GM12878 (cell line): ENCODE measurements around the gene USP27X. TPM values are rescaled to one million over a fixed set of nuclear protein-coding genes. Genes with fewer than 3 reads are reported as not detected.

Experiments
- CEBPZ ChIP-seq: fragments of 150-350 bp; IDR thresholded peaks from 2 replicates; pipeline ENCODE4 v1.6.1; 2016; ENCODE audit warnings: low read depth, low read length
- CREM ChIP-seq: IDR thresholded peaks from 2 replicates; pipeline ENCODE4 v1.6.1; 2014; ENCODE audit warnings: antibody characterized with exemption, low read depth
- ESRRA ChIP-seq: IDR thresholded peaks from 2 replicates; pipeline ENCODE4 v1.6.1; 2012; ENCODE audit warnings: mild to moderate bottlenecking, low read length, improper control_type of control experiment
- HSF1 ChIP-seq: fragments of 150-350 bp; IDR thresholded peaks from 2 replicates; pipeline ENCODE4 v1.6.1; 2014; ENCODE audit warnings: mild to moderate bottlenecking, low read depth, low read length
- IKZF1 ChIP-seq: fragments of 450-650 bp; conservative IDR thresholded peaks from 2 replicates; pipeline ENCODE4 v1.6.1; 2017; ENCODE audit warnings: antibody characterized with exemption, mild to moderate bottlenecking
- JUND ChIP-seq: IDR thresholded peaks from 2 replicates; pipeline ENCODE4 v1.6.1; 2012; ENCODE audit warnings: low read depth, mild to moderate bottlenecking, low read length, improper control_type of control experiment, moderate library complexity
- NRF1 ChIP-seq: conservative IDR thresholded peaks from 2 replicates; pipeline ENCODE4 v1.6.1; 2011; ENCODE audit warnings: mild to moderate bottlenecking, low read depth, low read length, improper control_type of control experiment
- STAT1 ChIP-seq: fragments of 450-650 bp; conservative IDR thresholded peaks from 2 replicates; pipeline ENCODE4 v1.6.1; 2014; ENCODE audit warnings: antibody characterized with exemption, mild to moderate bottlenecking
- STAT3 ChIP-seq: IDR thresholded peaks from 2 replicates; pipeline ENCODE4 v1.6.1; 2011; ENCODE audit warnings: low read depth, low read length, improper control_type of control experiment
- SUPT20H ChIP-seq: IDR thresholded peaks from 2 replicates; pipeline ENCODE4 v1.6.1; 2011; ENCODE audit warnings: low read depth, mild to moderate bottlenecking, low read length, moderate library complexity, borderline replicate concordance; ENCODE audit not compliant: control insufficient read depth
- ZBTB4 ChIP-seq: fragments of 450-650 bp; formaldehyde crosslinking; IDR thresholded peaks from 2 replicates; pipeline ENCODE4 v1.4.0; 2022; ENCODE audit warnings: mild to moderate bottlenecking, moderate library complexity
- polyA plus RNA-seq, 11 experiments: library from polyadenylated mRNA; depleted of rRNA in 4 of 11; unstranded in 6 of 11; stranded (reverse) in 5 of 11; fragments of >200 nt; fragmentation: Nextera tagmentation in 4 of 11; fragmentation: Illumina TruSeq in 1 of 11; extraction: Ambion mirVana in 4 of 11; extraction: Trizol in 1 of 11; gene quantifications; 1 replicate in 1 of 11; 2 replicates in 10 of 11; pipeline versions ENCODE4 v1.2.1 to v1.2.3, GENCODE V29; 2011 to 2016; ENCODE audit warnings: inconsistent platforms in 2 of 11, missing spikeins in 2 of 11, low read depth in 1 of 11
- total RNA-seq, 4 experiments: library from RNA; depleted of rRNA in 3 of 4; stranded (reverse); fragments of >200 nt in 3 of 4; fragmentation: Illumina TruSeq in 1 of 4; extraction: Trizol in 1 of 4; gene quantifications; 2 replicates each; pipeline versions ENCODE4 v1.2.1 to v1.2.3, GENCODE V29; 2013 to 2021
- TF ChIP-seq, protein P1 (sequence below): IDR thresholded peaks from 2 replicates; pipeline ENCODE4 v1.6.1; 2012; ENCODE audit warnings: low read depth, low read length, improper control_type of control experiment
- TF ChIP-seq, protein P2 (sequence below): IDR thresholded peaks from 2 replicates; pipeline ENCODE4 v1.6.1; 2011; ENCODE audit warnings: low read depth, low read length, improper control_type of control experiment, borderline replicate concordance

USP27X gene
- total and polyA plus RNA-seq, 10 of the 15 experiments (the other 5 are each of a cell fraction or from before 2014, with no cell fraction given), result 0.09 to 2.0 (median 0.89) TPM; not detected in 1

DNA sequence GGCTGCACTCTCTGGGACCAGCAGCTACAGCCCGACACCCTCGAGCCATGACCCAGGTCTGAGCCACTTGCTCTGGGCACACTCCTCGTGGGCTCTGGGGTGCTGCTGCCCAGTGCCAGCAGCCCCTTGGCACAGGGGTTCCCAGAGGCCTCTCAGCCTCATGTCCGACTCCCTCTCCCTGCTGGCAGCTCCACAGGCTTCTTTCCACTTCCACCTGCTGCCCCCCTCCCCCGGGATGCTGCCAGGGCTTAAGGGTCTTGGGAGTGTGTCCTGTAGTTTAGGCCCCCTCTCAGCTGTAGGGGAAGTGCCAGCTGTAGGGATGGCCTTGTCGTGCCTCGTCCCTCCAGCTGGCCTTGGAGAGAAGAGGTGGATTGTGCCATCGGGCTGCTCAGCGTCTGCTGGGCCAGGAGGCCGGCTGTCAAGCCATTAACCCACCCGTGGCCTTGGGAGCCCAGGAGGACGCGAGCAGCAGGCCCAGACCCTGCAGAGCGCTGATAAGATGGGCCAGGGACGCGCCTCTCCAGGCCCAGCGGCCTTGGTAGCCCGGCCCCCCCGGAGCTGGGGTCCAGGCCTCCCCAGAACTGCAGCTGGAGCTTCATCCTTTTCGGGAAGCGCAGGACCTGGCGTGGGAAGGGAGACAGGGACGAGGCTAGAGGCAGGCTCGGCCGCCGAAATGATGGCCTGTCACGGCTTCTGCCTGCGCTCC, 1.0 kb upstream of the USP27X start (continued):
- TF ChIP-seq HSF1 (no peak), ESRRA (no peak), CEBPZ (no peak), NRF1 (no peak), ZBTB4 (CRISPR knock-in tag) (no peak), JUND (no peak), SUPT20H (no peak), CREM (no peak), STAT1 (no peak), STAT3 (no peak), IKZF1 (no peak)
- TF ChIP-seq, protein P1, sequence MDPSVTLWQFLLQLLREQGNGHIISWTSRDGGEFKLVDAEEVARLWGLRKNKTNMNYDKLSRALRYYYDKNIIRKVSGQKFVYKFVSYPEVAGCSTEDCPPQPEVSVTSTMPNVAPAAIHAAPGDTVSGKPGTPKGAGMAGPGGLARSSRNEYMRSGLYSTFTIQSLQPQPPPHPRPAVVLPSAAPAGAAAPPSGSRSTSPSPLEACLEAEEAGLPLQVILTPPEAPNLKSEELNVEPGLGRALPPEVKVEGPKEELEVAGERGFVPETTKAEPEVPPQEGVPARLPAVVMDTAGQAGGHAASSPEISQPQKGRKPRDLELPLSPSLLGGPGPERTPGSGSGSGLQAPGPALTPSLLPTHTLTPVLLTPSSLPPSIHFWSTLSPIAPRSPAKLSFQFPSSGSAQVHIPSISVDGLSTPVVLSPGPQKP, result no peak
- TF ChIP-seq, protein P2, sequence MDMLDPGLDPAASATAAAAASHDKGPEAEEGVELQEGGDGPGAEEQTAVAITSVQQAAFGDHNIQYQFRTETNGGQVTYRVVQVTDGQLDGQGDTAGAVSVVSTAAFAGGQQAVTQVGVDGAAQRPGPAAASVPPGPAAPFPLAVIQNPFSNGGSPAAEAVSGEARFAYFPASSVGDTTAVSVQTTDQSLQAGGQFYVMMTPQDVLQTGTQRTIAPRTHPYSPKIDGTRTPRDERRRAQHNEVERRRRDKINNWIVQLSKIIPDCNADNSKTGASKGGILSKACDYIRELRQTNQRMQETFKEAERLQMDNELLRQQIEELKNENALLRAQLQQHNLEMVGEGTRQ, result no peak
- TF ChIP-seq, all 136 proteins: peak for 0
